Stomach (tissue), 9 donors: Measurements from ENCODE around the gene PTGDS. TPM values are rescaled to one million over a fixed set of nuclear protein-coding genes. Genes with fewer than 3 reads are reported as not detected.
A peak's percentile ranks its signal among the peaks of the same experiment; 100 is the strongest.

Experiments
- DNase-seq, 2 donors: peaks; one replicate each; pipeline versions ENCODE4 v3.0.0 to v3.0.0-alpha.2; 2013 to 2019
- H3K27ac ChIP-seq, 5 donors: fragments of 200-600 bp in 4 of 5; sonication (generic) in 4 of 5; one replicate each; pipeline ENCODE4 v1.5.1; 2013 to 2019; ENCODE audit warnings: mild to moderate bottlenecking in 1 of 5, moderate library complexity in 1 of 5
- H3K27me3 ChIP-seq, 3 donors: fragments of 200-600 bp; sonication (generic); one replicate each; pipeline ENCODE4 v1.5.1; 2017 to 2019; ENCODE audit warnings: mixed run types in 1 of 3
- H3K36me3 ChIP-seq, 4 donors: fragments of 200-600 bp; sonication (generic); 1 replicate in 3 of 4; 2 replicates in 1 of 4; pipeline ENCODE4 v1.5.1; 2016 to 2019
- H3K4me1 ChIP-seq, 4 donors: fragments of 200-600 bp; sonication (generic); one replicate each; pipeline ENCODE4 v1.5.1; 2016 to 2019
- H3K4me3 ChIP-seq, 4 donors: fragments of 200-600 bp; sonication (generic) in 3 of 4; one replicate each; pipeline ENCODE4 v1.5.1; 2016 to 2019; ENCODE audit warnings: mild to moderate bottlenecking in 1 of 4
- H3K9me3 ChIP-seq, 4 donors: fragments of 200-600 bp; sonication (generic); one replicate each; pipeline ENCODE4 v1.5.1; 2016 to 2019
- EP300 ChIP-seq: sonication (generic); formaldehyde crosslinking; IDR thresholded peaks from one replicate; pipeline ENCODE4 v1.6.1; 2017; ENCODE audit warnings: antibody characterized with exemption
- POLR2A ChIP-seq, 4 donors: fragments of 450-650 bp; IDR thresholded peaks; one replicate each; pipeline ENCODE4 v1.6.1; 2016; ENCODE audit warnings: antibody characterized with exemption in 4 of 4, control low read depth in 2 of 4, mild to moderate bottlenecking in 1 of 4, moderate library complexity in 1 of 4
- POLR2AphosphoS5 ChIP-seq, 3 donors: sonication (generic); formaldehyde crosslinking; IDR thresholded peaks; one replicate each; pipeline ENCODE4 v1.6.1; 2016; ENCODE audit warnings: antibody characterized with exemption in 3 of 3
- WGBS, 5 donors: extraction: QIAGEN DNeasy Blood & Tissue Kit in 3 of 5; methylation state at CpG; one replicate each; pipeline versions ENCODE4 v1.1.5 to v1.1.7; 2013 to 2018; 5-methylcytosine and 5-hydroxymethylcytosine counted together
- intact Hi-C: fragments of 100-400 bp; cut with DNase I; formaldehyde crosslinking; loops from one replicate; pipeline ENCODE4 v1.15.1; 2023; ENCODE audit warnings: low total_unique reads
- polyA plus RNA-seq, 3 donors: library from polyadenylated mRNA; stranded (reverse); fragments of 200-250 nt; gene quantifications; one replicate each; pipeline ENCODE4 v1.2.3, GENCODE V29; 2013
- total RNA-seq, 5 donors: library from RNA; depleted of rRNA; stranded (reverse); fragments of >200 nt; gene quantifications; one replicate each; pipeline versions ENCODE4 v1.1.0 to v1.2.3, GENCODE V29; 2014 to 2016
- TF ChIP-seq, protein P1 (sequence below), 7 experiments: fragments of 450-650 bp in 4 of 7; fragments of 200-600 bp in 3 of 7; sonication (generic) in 3 of 7; IDR thresholded peaks; one replicate each; pipeline ENCODE4 v1.5.1; 2016 to 2019; ENCODE audit warnings: antibody characterized with exemption in 7 of 7, control low read depth in 2 of 7, mild to moderate bottlenecking in 1 of 7
- donor health status: healthy with polysubstance abuse.
- donor health status: Bipolar disorder and iron deficiency.
- donor health status: healthy.

PTGDS gene
- total and polyA plus RNA-seq, 8 donors: 2.3 to 64.4 (median 30.6) TPM

DNA sequence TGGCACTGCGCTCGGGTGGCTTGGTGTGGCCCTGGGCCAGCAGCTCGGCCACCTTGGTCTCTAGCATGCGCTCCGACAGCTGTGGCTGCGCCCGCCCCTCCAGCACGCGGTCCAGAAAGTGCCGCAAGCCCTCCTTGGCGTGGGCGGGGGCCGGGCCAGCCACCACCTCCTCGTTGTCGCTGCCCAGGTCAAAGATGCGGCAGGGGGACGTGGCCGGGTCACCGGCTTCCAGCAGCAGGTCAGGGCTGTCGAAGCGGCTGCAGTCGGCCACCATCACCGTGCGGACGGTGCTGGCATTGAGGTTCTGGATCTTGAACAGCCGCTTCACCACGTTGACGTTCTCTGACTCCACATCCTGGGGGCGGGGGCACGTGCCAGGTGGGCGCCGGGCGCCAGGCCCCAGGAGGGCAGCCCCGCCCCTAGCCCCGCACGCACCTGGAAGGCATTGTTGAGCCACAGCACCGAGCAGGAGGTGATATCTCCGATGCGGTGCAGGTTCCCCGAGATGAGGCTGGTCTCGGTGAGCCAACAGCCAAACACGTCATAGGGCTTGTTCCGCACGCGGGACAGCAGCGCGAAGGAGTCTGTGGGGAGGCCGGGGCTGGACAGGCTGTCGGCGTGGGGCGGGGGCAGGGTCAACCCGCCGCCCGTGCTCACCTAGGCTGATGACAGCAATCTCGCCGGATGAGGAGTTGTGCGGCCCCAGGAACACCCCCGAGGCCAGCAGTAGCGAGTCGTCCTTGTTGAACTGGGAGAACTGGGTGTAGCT lies 35.0 kb upstream of the PTGDS start:
- intact Hi-C loops: loop anchor here (10.0 kb wide), 1 partner anchor 87 kb away; the partner anchor contains the start of gene MAMDC4
- WGBS, 5 donors: 89 to 92% (median 91%) methylated on average over 17 to 60 of the region's 60 CpGs

DNA sequence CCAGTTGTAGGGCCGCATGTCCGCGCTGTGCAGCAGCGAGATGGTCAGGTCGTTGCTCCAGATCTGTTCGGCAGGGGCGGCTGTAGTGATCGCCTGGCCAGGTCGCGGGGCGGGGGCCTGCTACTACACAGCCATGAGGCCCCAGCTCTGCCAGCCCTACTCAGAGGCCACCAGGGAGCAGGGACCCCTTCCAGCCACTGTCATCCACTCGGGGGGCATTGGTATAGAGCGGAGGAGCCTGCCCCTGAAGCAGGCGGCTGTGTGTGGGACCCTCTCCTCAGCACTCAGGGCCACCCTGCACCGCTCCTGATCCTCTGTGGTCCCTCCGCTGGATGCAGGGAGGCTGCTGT lies 34.4 kb upstream of the PTGDS start:
- DNase-seq: peak in 1 of 2 donors; percentile 9
- intact Hi-C loops: loop anchor here (10.0 kb wide), 1 partner anchor 88 kb away; the partner anchor contains the start of gene MAMDC4
- Histone ChIP-seq H3K4me3 (peak overlapping the region; percentile 84 to 99 (median 91)), H3K27ac (peak overlapping the region in 1 of 5 donors; percentile 96), H3K4me1 (peaks cover 27 to 40% (median 39%) of the 10 kb centered on the region in 4 donors), H3K36me3 (peaks cover 35 to 47% (median 45%) of the 10 kb centered on the region in 4 donors), H3K27me3 (no peaks in the 10 kb centered on the region), H3K9me3 (no peaks in the 10 kb centered on the region)
- TF ChIP-seq, protein P1, sequence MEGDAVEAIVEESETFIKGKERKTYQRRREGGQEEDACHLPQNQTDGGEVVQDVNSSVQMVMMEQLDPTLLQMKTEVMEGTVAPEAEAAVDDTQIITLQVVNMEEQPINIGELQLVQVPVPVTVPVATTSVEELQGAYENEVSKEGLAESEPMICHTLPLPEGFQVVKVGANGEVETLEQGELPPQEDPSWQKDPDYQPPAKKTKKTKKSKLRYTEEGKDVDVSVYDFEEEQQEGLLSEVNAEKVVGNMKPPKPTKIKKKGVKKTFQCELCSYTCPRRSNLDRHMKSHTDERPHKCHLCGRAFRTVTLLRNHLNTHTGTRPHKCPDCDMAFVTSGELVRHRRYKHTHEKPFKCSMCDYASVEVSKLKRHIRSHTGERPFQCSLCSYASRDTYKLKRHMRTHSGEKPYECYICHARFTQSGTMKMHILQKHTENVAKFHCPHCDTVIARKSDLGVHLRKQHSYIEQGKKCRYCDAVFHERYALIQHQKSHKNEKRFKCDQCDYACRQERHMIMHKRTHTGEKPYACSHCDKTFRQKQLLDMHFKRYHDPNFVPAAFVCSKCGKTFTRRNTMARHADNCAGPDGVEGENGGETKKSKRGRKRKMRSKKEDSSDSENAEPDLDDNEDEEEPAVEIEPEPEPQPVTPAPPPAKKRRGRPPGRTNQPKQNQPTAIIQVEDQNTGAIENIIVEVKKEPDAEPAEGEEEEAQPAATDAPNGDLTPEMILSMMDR (IDR thresholded peaks at IDR 0.05): no peak
- TF ChIP-seq POLR2A (IDR thresholded peaks at IDR 0.05): no peak
- no peak for TF ChIP-seq EP300
- TF ChIP-seq POLR2AphosphoS5 (IDR thresholded peaks at IDR 0.05): no peak
- WGBS, 5 donors: 82 to 93% (median 88%) methylated on average over 7 to 16 of the region's 16 CpGs

More for the DNA sequence above, 35.0 kb upstream of the PTGDS start:
- Histone ChIP-seq H3K27ac (no peak overlapping the region), H3K9me3 (no peaks in the 10 kb centered on the region), H3K36me3 (peaks cover 35 to 53% (median 47%) of the 10 kb centered on the region in 4 donors), H3K4me3 (peak overlapping the region in 2 of 4 donors; percentile 84 to 99), H3K27me3 (no peaks in the 10 kb centered on the region), H3K4me1 (peaks cover 21 to 34% (median 34%) of the 10 kb centered on the region in 4 donors)
- no peak for DNase-seq
- TF ChIP-seq POLR2A (IDR thresholded peaks at IDR 0.05) (no peak), POLR2AphosphoS5 (IDR thresholded peaks at IDR 0.05) (no peak), EP300 (no peak)
- TF ChIP-seq, protein P1 (IDR thresholded peaks at IDR 0.05): no peak

DNA sequence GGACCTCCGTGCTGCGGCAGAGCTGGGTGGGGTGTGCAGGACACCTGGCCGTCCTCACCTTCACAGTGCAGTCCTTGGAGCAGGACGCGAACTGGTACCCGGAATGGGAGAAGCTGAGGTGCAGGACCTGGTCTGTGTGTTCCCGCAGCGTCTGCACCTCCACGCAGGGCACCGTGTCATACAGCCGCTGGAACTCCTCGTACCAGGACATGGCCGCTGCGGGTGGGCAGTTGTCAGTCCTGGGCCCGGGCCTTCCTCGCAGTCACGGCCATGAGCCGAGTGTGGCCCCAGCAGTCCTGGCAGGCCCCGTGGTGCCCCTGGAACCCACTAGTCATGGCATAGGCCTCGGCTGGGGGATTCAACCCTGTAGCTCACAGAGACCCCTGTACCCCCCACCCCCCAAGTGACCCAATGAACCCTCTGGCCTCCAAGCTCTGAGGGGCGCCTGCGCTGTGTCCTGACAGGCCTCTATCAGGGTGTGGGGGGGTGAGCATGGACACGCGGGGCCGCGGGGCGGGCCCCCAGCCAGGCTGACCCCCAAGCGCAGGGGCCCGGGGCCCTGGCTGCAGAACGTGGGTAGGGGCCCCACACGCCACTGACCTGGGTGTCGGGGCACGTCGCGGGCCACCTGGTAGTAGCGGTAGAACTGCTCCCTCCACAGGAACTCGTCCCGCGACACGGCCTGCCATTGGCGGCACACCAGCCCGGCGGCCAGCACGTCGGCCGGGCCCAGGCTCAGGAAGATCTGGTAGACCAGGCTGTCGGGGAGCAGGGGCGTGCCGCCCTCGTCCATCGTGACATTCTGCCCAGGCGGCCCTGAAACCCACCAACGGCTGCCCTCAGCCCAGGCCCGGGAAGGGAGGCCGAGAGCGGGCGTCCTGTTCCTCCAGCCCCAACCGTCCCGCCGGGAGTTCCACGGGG lies 33.8 kb upstream of the PTGDS start:
- 10 to 35% (median 13%) methylated on average over 13 to 61 of the region's 61 CpGs for WGBS, 5 donors
- H3K9me3 ChIP-seq: no peaks in the 10 kb centered on the region
- peak; percentile 50 to 64 for DNase-seq
- intact Hi-C loops: loop anchor here (10.0 kb wide), 1 partner anchor 89 kb away; the partner anchor contains the start of gene MAMDC4
- H3K27me3 ChIP-seq: no peaks in the 10 kb centered on the region
- H3K36me3 ChIP-seq: peaks cover 35 to 45% (median 44%) of the 10 kb centered on the region in 4 donors
- TF ChIP-seq POLR2AphosphoS5 (IDR thresholded peaks at IDR 0.05) (no peak), EP300 (no peak), POLR2A (IDR thresholded peaks at IDR 0.05) (no peak)
- peak overlapping the region; percentile 84 to 99 (median 91) for H3K4me3 ChIP-seq
- H3K4me1 ChIP-seq: peaks cover 29 to 47% (median 46%) of the 10 kb centered on the region in 4 donors
- H3K27ac ChIP-seq: peak overlapping the region; percentile 80 to 96 (median 87)

DNA sequence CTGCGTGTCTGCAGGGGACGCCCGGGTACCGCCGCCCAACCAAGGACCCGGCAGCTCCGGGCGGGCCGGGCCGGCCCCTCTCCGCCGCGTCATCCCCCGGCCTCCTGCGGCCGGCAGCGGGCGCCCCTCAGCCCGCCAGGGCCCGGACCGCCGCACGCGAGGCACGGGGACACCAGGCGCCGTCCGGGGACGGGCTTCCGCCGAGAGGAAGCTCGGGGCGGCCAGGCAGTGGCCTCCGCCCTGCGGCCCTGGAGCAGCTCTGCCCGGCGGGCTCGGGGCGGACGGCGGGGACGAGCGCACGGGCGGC lies 33.1 kb upstream of the PTGDS start:
- Histone ChIP-seq H3K27me3 (no peaks in the 10 kb centered on the region), H3K9me3 (no peaks in the 10 kb centered on the region), H3K4me1 (peaks cover 31 to 53% (median 51%) of the 10 kb centered on the region in 4 donors), H3K27ac (peak overlapping the region; percentile 80 to 96 (median 87)), H3K4me3 (peak overlapping the region; percentile 84 to 99 (median 91)), H3K36me3 (peaks cover 35 to 41% (median 41%) of the 10 kb centered on the region in 4 donors)
- TF ChIP-seq, protein P1 (IDR thresholded peaks at IDR 0.05): no peak
- no peak for TF ChIP-seq EP300
- TF ChIP-seq POLR2A (IDR thresholded peaks at IDR 0.05): no peak
- no peak for TF ChIP-seq POLR2AphosphoS5 (IDR thresholded peaks at IDR 0.05)
- WGBS, 5 donors: 0 to 1% (median 0%) methylated on average over 14 to 45 of the region's 45 CpGs; no CpG with 5 or more reads in 1 of the 5 donors
- intact Hi-C loops: loop anchor here (10.0 kb wide), 1 partner anchor 89 kb away; the partner anchor contains the start of gene MAMDC4
- DNase-seq: peak in 1 of 2 donors; percentile 49
